Panc1 (cell line): Measurements from ENCODE around the gene RGS10. TPM values are rescaled to one million over a fixed set of nuclear protein-coding genes. Genes with fewer than 3 reads are reported as not detected.

Experiments
- ATAC-seq: fragments of 200-7000 bp; cut with Tn5 transposase; 2 replicates; pipeline ENCODE4 v1.9.1; 2020; ENCODE audit warnings: mild to moderate bottlenecking, moderate library complexity
- BruUV-seq: library from RNA; stranded (reverse); fragments of 400-500 nt; replicated peaks from 2 replicates; lab custom pipeline; 2021; lab: Mats Ljungman, UMichigan
- CTCF ChIA-PET: fragments of 300-600 bp; sonication (Branson Sonifier 250); formaldehyde crosslinking; loops from one replicate; lab custom pipeline; 2022; ENCODE audit warnings: antibody characterized with exemption; lab: Charles Lee
- POLR2A ChIA-PET: fragments of 300-600 bp; sonication (Branson Sonifier 250); formaldehyde crosslinking; loops from one replicate; lab custom pipeline; 2022; ENCODE audit warnings: antibody characterized with exemption; lab: Charles Lee
- DNase-seq: peaks from one replicate; pipeline ENCODE4 v3.0.0-alpha.2; 2010; ENCODE audit warnings: low read depth, low spot score
- H3K27ac ChIP-seq: 2 replicates; pipeline ENCODE4 v1.5.1; 2011; ENCODE audit warnings: mild to moderate bottlenecking, low read length, inconsistent platforms
- H3K27me3 ChIP-seq: fragments of 200-500 bp; sonication (Bioruptor generic); 2 replicates; pipeline ENCODE4 v1.6.0; 2014; ENCODE audit warnings: low read length, inconsistent platforms; ENCODE audit not compliant: control insufficient read depth, insufficient read depth
- H3K36me3 ChIP-seq: fragments of 200-500 bp; sonication (Bioruptor generic); 2 replicates; pipeline ENCODE4 v1.5.1; 2014; ENCODE audit warnings: inconsistent platforms, mild to moderate bottlenecking, low read length, moderate library complexity; ENCODE audit not compliant: control insufficient read depth, insufficient read depth
- H3K4me1 ChIP-seq: 2 replicates; pipeline ENCODE4 v1.5.1; 2011; ENCODE audit warnings: inconsistent platforms, mild to moderate bottlenecking, low read length, moderate library complexity; ENCODE audit not compliant: control insufficient read depth, insufficient read depth
- H3K4me3 ChIP-seq, 2 experiments: 2 replicates each; pipeline ENCODE4 v1.5.1; 2011 to 2012; ENCODE audit warnings: low read depth in 2 of 2, low read length in 2 of 2, mild to moderate bottlenecking in 2 of 2, inconsistent platforms in 1 of 2, moderate library complexity in 1 of 2
- H3K9me3 ChIP-seq: fragments of 200-500 bp; sonication (Bioruptor generic); 2 replicates; pipeline ENCODE4 v1.5.1; 2014; ENCODE audit warnings: low read depth, mild to moderate bottlenecking, inconsistent platforms, low read length, moderate library complexity; ENCODE audit not compliant: control insufficient read depth, insufficient read depth
- CTCF ChIP-seq: fragments of 450-650 bp; IDR thresholded peaks from 2 replicates; pipeline ENCODE4 v1.5.1; 2017; ENCODE audit warnings: mild to moderate bottlenecking
- POLR2AphosphoS5 ChIP-seq: IDR thresholded peaks from 2 replicates; pipeline ENCODE4 v1.6.1; 2012; ENCODE audit warnings: mild to moderate bottlenecking, low read depth, low read length, moderate library complexity
- REST ChIP-seq, 2 experiments: IDR thresholded peaks; 2 replicates each; pipeline ENCODE4 v1.6.1; 2011 to 2012; ENCODE audit warnings: low read depth in 2 of 2, control low read depth in 1 of 2, low read length in 1 of 2, mild to moderate bottlenecking in 1 of 2, moderate library complexity in 1 of 2; ENCODE audit not compliant: insufficient read depth in 1 of 2
- SIN3A ChIP-seq: IDR thresholded peaks from 2 replicates; pipeline ENCODE4 v1.6.1; 2012; ENCODE audit warnings: low read depth, mild to moderate bottlenecking, low read length, moderate library complexity, borderline replicate concordance; ENCODE audit not compliant: insufficient read depth
- TCF7L2 ChIP-seq: IDR thresholded peaks from 2 replicates; pipeline ENCODE4 v1.6.1; 2011; ENCODE audit warnings: mild to moderate bottlenecking, low read depth, low read length, inconsistent platforms
- in situ Hi-C: cut with HindIII; loops from 2 replicates; pipeline ENCODE4 v1.10.0; 2016; ENCODE audit warnings: low sequenced_read_pairs, low pct_unique_long_range_greater_than_20kb
- intact Hi-C: fragments of 100-400 bp; cut with micrococcal nuclease; formaldehyde crosslinking; loops from one replicate; pipeline ENCODE4 v1.10.0; 2022; ENCODE audit not compliant: unreplicated experiment
- total RNA-seq: library from RNA; stranded (reverse); gene quantifications from one replicate; pipeline ENCODE4 v1.2.1, GENCODE V29; 2021; ENCODE audit not compliant: unreplicated experiment

RGS10 gene
- total RNA-seq, 1 experiment from 2014 or later = 68.6 TPM

- H3K27ac ChIP-seq = no peak overlapping the region
- POLR2A ChIA-PET = no interaction called here
- TF ChIP-seq SIN3A (no peak), POLR2AphosphoS5 (no peak), TCF7L2 (no peak), CTCF (no peak), REST (IDR thresholded peaks at IDR 0.05; ENCODE audit: insufficient read depth in 1 of 2, low read depth in 2 of 2, low read length in 1 of 2) (no peak)
- H3K27me3 ChIP-seq = no peaks in the 10 kb centered on the region; the same call in 1 of the 2 replicates
- BruUV-seq = no TSS peak
- H3K4me3 ChIP-seq = no peak overlapping the region
- ATAC-seq (0 out of 2 replicates have a peak, but pooled peaks have one; percentile 47), DNase-seq (no peak)
- no peaks in the 10 kb centered on the region for H3K4me1 ChIP-seq
- H3K36me3 ChIP-seq = no peaks in the 10 kb centered on the region
- CTCF ChIA-PET = interaction anchor here (0.6 to 1.8 kb wide), 3 partner anchors 40 to 280 kb away, joined by 3 to 8 read pairs (median 4); no protein-coding TSS in a partner anchor
- in situ Hi-C loops = no loop called here
- intact Hi-C loops = no loop called here
- H3K9me3 ChIP-seq = no peaks in the 10 kb centered on the region
Measured at GRCh38 chr10:119478811-119479341, 63.6 kb downstream of the RGS10 start.

GRCh38 chr10:119478111-119478802, 64.3 kb downstream of the RGS10 start:
- intact Hi-C loops = no loop called here
- H3K4me3 ChIP-seq = no peak overlapping the region
- CTCF ChIA-PET = interaction anchor here (0.7 to 1.8 kb wide), 2 partner anchors 40 to 279 kb away, joined by 3 to 4 read pairs; no protein-coding TSS in a partner anchor
- POLR2A ChIA-PET = no interaction called here
- H3K4me1 ChIP-seq = no peaks in the 10 kb centered on the region
- no peak for TF ChIP-seq TCF7L2
- BruUV-seq = no TSS peak
- ATAC-seq = 0 out of 2 replicates have a peak, but pooled peaks have one; percentile 24
- no peak overlapping the region for H3K27ac ChIP-seq
- no peaks in the 10 kb centered on the region; the same call in 1 of the 2 replicates for H3K27me3 ChIP-seq
- DNase-seq = no peak
- H3K36me3 ChIP-seq = no peaks in the 10 kb centered on the region
- in situ Hi-C loops = no loop called here
- H3K9me3 ChIP-seq = no peaks in the 10 kb centered on the region

DNA sequence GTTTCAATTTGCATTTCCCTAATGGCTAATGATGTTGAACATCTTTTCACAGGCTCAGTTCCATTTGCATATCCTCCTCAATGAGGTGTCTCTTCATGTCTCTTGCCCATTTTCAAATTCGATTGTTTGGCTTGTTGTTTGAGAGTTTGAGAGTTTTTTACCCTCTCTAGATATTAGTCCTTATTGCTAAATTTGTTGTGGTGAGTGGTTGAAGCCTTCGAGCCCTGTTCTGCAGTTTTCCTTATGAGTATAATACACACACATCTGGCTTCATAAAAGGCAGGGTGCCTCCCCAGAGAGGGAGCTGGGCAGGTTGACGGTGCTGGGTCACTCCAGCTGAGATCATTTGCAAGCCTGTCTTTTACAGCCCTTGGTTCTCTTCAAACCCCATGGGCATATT, 65.1 kb downstream of the RGS10 start:
- CTCF ChIA-PET = no interaction called here
- TF ChIP-seq SIN3A (no peak), CTCF (no peak), TCF7L2 (no peak), REST (IDR thresholded peaks at IDR 0.05; ENCODE audit: insufficient read depth in 1 of 2, low read depth in 2 of 2, low read length in 1 of 2) (no peak), POLR2AphosphoS5 (no peak)
- Histone ChIP-seq H3K4me3 (no peak overlapping the region), H3K4me1 (no peaks in the 10 kb centered on the region), H3K9me3 (no peaks in the 10 kb centered on the region), H3K27ac (no peak overlapping the region), H3K36me3 (no peaks in the 10 kb centered on the region), H3K27me3 (no peaks in the 10 kb centered on the region; the same call in 1 of the 2 replicates)
- DNase-seq (no peak), ATAC-seq (no peak)
- POLR2A ChIA-PET = no interaction called here
- in situ Hi-C loops = no loop called here
- intact Hi-C loops = no loop called here
- BruUV-seq = no TSS peak
